ENCODE measurements around the gene EPHA3. TPM values are rescaled to one million over a fixed set of nuclear protein-coding genes. Genes with fewer than 3 reads are reported as not detected.

EPHA3 gene
- not detected for polyA plus RNA-seq (2012; ENCODE audit: low read depth, missing spikeins)

GRCh38 chr3:89107461-89108290 lies at the start of gene EPHA3:
TSS of gene EPHA3 (plus strand) at chr3:89107621. CDS start at chr3:89107749, 128 bp downstream.
- DNase-seq (ENCODE audit: insufficient read length, low spot score) (peak; percentile 8), FAIRE-seq (peak; percentile 33)
- TF ChIP-seq PAX5 (IDR thresholded peaks at IDR 0.05; ENCODE audit: insufficient read depth, low read length, severe bottlenecking) (peak; percentile 91), SPI1 (IDR thresholded peaks at IDR 0.05; ENCODE audit: low read depth, low read length) (no peak)

DNA sequence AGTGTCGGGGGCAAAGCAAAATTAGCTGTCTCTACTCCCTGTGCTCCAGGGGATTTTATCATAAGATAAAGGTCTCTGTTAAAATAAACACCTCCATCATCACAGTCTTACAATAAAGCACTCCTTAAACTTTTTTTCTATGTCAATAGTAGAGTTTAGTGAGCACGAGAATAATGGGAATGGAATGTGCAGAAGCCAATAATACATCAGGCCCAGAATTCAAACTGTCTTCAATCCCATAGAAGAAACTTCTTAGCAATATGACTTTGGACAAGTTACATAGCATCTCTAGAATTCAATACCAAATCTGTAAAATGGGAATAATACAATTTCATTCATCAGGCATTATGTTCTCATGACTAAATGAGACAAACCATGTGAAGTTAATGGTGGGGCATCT lies 49.0 kb upstream of the EPHA3 start:
- no peak for DNase-seq (ENCODE audit: insufficient read length, low spot score)
- TF ChIP-seq POLR2AphosphoS5 (IDR thresholded peaks at IDR 0.05; ENCODE audit: low read depth, low read length), result no peak
- TF ChIP-seq SPI1 (IDR thresholded peaks at IDR 0.05; ENCODE audit: low read depth, low read length), result no peak
- no peak for TF ChIP-seq POLR2A (IDR thresholded peaks at IDR 0.05; ENCODE audit: low read depth, low read length)
- no peak for TF ChIP-seq POU2F2 (IDR thresholded peaks at IDR 0.05; ENCODE audit: low read depth, low read length)
- no peak for TF ChIP-seq PAX5 (IDR thresholded peaks at IDR 0.05; ENCODE audit: insufficient read depth, low read length, severe bottlenecking)
- TF ChIP-seq TAF1 (IDR thresholded peaks at IDR 0.05; ENCODE audit: low read depth, low read length), result no peak
- FAIRE-seq, result no peak

- no peak for TF ChIP-seq POLR2A (IDR thresholded peaks at IDR 0.05; ENCODE audit: low read depth, low read length)
- TF ChIP-seq POU2F2 (IDR thresholded peaks at IDR 0.05; ENCODE audit: low read depth, low read length), result no peak
- TF ChIP-seq TAF1 (IDR thresholded peaks at IDR 0.05; ENCODE audit: low read depth, low read length), result no peak
- TF ChIP-seq PAX5 (IDR thresholded peaks at IDR 0.05; ENCODE audit: insufficient read depth, low read length, severe bottlenecking), result no peak
- TF ChIP-seq POLR2AphosphoS5 (IDR thresholded peaks at IDR 0.05; ENCODE audit: low read depth, low read length), result no peak
- TF ChIP-seq SPI1 (IDR thresholded peaks at IDR 0.05; ENCODE audit: low read depth, low read length), result no peak
- no peak for FAIRE-seq
- no peak for DNase-seq (ENCODE audit: insufficient read length, low spot score)
These were observed 48.1 kb upstream of the EPHA3 start for GRCh38 chr3:89059211-89059925.

DNA sequence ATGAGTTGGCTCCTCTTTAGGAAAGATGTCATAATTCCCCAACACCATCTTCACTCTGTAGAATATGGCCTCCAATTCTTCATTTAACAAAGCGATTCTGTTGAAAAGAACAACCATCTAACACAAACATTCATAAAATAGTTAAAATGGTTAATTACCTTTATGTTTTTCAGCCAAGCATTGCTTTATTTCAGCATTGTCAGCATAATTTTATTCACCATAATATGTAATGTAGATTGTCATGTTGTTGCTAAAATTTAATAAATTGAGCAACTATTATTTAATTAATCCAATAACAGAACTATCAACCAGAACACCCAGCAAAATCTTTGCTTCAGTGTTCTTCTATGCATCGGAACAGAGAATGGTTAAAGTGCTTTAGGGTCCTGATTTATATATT lies 46.2 kb upstream of the EPHA3 start:
- no peak for FAIRE-seq
- TF ChIP-seq TAF1 (IDR thresholded peaks at IDR 0.05; ENCODE audit: low read depth, low read length) (no peak), PAX5 (IDR thresholded peaks at IDR 0.05; ENCODE audit: insufficient read depth, low read length, severe bottlenecking) (no peak), SPI1 (IDR thresholded peaks at IDR 0.05; ENCODE audit: low read depth, low read length) (no peak), POLR2AphosphoS5 (IDR thresholded peaks at IDR 0.05; ENCODE audit: low read depth, low read length) (no peak), POU2F2 (IDR thresholded peaks at IDR 0.05; ENCODE audit: low read depth, low read length) (no peak), POLR2A (IDR thresholded peaks at IDR 0.05; ENCODE audit: low read depth, low read length) (no peak)
- DNase-seq (ENCODE audit: insufficient read length, low spot score), result no peak

DNA sequence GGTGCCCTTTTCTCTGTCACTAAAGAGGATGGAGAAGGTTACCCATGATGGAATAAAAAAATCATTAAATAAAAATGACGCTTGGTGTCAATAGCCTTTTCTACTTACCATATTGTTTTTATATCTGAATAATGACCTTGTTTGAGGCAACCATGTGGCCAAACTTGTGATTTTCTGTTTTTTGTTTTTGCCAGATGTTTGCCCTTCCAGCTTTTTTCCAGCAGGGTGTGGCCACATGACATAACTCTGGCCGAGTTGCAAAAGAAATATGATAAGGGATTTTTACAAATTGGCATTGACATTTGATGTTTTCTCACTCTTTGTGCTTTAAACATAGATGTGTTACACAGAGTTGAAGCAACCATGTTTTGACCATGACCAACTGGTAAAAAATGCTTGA lies 39.7 kb upstream of the EPHA3 start:
- TF ChIP-seq POU2F2 (IDR thresholded peaks at IDR 0.05; ENCODE audit: low read depth, low read length), result no peak
- no peak for TF ChIP-seq PAX5 (IDR thresholded peaks at IDR 0.05; ENCODE audit: insufficient read depth, low read length, severe bottlenecking)
- TF ChIP-seq POLR2AphosphoS5 (IDR thresholded peaks at IDR 0.05; ENCODE audit: low read depth, low read length), result no peak
- TF ChIP-seq SPI1 (IDR thresholded peaks at IDR 0.05; ENCODE audit: low read depth, low read length), result no peak
- no peak for TF ChIP-seq POLR2A (IDR thresholded peaks at IDR 0.05; ENCODE audit: low read depth, low read length)
- no peak for TF ChIP-seq TAF1 (IDR thresholded peaks at IDR 0.05; ENCODE audit: low read depth, low read length)
- no peak for DNase-seq (ENCODE audit: insufficient read length, low spot score)
- FAIRE-seq, result no peak

DNA sequence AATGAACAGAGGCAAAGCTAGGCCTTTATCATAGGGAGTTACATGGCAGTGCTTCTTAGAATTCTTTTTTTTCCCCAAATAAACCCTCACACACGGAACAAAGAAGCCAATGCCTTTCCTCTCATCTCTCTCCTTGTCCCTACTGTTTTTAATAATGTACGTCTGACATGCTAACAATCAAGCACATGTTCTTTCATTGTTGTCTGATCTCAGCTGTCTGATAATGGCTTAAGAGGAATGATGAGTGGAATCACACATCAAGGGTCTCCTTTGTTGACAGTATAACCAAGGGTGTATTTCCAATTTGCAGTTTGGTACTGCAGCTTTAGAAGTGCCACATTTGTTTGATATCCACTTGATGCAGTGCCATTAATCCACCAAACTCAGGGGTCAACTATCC lies 34.8 kb upstream of the EPHA3 start:
- TF ChIP-seq SPI1 (IDR thresholded peaks at IDR 0.05; ENCODE audit: low read depth, low read length) (no peak), PAX5 (IDR thresholded peaks at IDR 0.05; ENCODE audit: insufficient read depth, low read length, severe bottlenecking) (no peak), TAF1 (IDR thresholded peaks at IDR 0.05; ENCODE audit: low read depth, low read length) (no peak), POLR2AphosphoS5 (IDR thresholded peaks at IDR 0.05; ENCODE audit: low read depth, low read length) (no peak), POU2F2 (IDR thresholded peaks at IDR 0.05; ENCODE audit: low read depth, low read length) (no peak), POLR2A (IDR thresholded peaks at IDR 0.05; ENCODE audit: low read depth, low read length) (no peak)
- no peak for DNase-seq (ENCODE audit: insufficient read length, low spot score)
- FAIRE-seq, result no peak

DNA sequence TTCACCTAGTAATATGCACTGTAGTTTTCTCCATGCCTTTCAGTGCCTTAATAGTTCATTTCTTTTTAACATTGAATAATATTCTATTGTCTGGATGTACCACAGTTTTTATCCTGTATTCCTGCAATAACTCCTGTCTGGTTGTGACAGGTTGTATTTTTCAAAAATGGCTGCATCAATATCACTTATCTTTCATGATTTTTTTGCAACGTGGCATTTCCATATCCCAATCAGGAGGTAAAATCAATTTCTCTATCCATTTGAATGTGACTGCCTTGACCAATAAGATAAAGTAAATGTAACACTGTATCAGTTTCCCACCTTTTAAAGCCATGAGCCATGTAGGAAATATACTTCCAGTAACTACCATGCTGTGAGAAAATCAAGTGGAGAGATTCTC lies 27.5 kb upstream of the EPHA3 start:
- no peak for FAIRE-seq
- TF ChIP-seq POU2F2 (IDR thresholded peaks at IDR 0.05; ENCODE audit: low read depth, low read length), result no peak
- TF ChIP-seq TAF1 (IDR thresholded peaks at IDR 0.05; ENCODE audit: low read depth, low read length), result no peak
- no peak for TF ChIP-seq SPI1 (IDR thresholded peaks at IDR 0.05; ENCODE audit: low read depth, low read length)
- TF ChIP-seq PAX5 (IDR thresholded peaks at IDR 0.05; ENCODE audit: insufficient read depth, low read length, severe bottlenecking), result no peak
- TF ChIP-seq POLR2A (IDR thresholded peaks at IDR 0.05; ENCODE audit: low read depth, low read length), result no peak
- TF ChIP-seq POLR2AphosphoS5 (IDR thresholded peaks at IDR 0.05; ENCODE audit: low read depth, low read length), result no peak
- DNase-seq (ENCODE audit: insufficient read length, low spot score), result no peak

DNA sequence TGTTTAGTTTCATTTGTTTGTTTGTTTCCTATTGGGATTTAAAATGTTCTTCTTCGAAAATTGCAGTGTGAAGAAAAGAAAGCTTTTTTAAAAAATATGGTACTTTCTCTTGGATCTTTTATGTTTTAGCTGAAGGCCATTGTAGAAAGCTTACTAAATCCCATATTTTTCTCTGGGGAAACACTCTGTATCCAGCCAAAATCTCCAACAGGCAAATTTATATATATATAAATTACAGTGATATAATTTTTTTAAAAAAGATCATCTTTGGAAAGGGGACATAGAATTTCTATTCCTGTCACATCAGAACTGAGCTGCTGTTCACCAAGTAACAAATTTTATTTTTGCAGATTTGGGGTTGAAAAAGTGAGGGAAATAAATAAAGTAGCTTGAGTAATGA lies 19.6 kb upstream of the EPHA3 start:
- no peak for FAIRE-seq
- DNase-seq (ENCODE audit: insufficient read length, low spot score), result no peak

GRCh38 chr3:89098173-89098572 lies 9.2 kb upstream of the EPHA3 start:
- TF ChIP-seq POU2F2 (IDR thresholded peaks at IDR 0.05; ENCODE audit: low read depth, low read length) (no peak), POLR2A (IDR thresholded peaks at IDR 0.05; ENCODE audit: low read depth, low read length) (no peak)
- no peak for FAIRE-seq
- no peak for DNase-seq (ENCODE audit: insufficient read length, low spot score)

More for the DNA sequence above, 19.6 kb upstream of the EPHA3 start:
- TF ChIP-seq POLR2A (IDR thresholded peaks at IDR 0.05; ENCODE audit: low read depth, low read length) (no peak), POU2F2 (IDR thresholded peaks at IDR 0.05; ENCODE audit: low read depth, low read length) (no peak), SPI1 (IDR thresholded peaks at IDR 0.05; ENCODE audit: low read depth, low read length) (no peak)
